ENCODE data around the gene BNC2. TPM values are rescaled to one million over a fixed set of nuclear protein-coding genes. Genes with fewer than 3 reads are reported as not detected.

The BNC2 gene
- polyA plus RNA-seq, 1 experiment, result 17.5 TPM

DNA sequence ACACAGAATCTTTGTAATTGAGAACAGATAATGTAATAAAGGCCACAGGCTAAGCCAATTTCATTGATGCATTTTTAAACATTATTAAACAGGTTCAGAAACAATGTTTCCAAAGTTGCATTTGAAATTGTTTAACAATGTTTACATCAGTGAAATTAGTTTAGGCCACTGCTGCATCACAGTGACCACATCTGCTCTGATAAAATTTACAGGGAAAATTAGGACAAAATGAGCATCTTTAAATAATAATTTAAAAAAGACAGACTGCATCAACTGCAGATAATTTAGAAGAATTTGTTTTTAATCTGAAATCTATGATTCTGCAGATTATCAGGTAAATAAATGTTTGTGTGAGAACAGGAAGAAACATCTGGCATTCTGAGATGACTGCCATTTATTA is 420.4 kb downstream of the BNC2 start:
- H3K36me3 ChIP-seq (ENCODE audit: control insufficient read depth, insufficient read depth, low read length), result no peaks in the 10 kb centered on the region
- TF ChIP-seq, protein P1, sequence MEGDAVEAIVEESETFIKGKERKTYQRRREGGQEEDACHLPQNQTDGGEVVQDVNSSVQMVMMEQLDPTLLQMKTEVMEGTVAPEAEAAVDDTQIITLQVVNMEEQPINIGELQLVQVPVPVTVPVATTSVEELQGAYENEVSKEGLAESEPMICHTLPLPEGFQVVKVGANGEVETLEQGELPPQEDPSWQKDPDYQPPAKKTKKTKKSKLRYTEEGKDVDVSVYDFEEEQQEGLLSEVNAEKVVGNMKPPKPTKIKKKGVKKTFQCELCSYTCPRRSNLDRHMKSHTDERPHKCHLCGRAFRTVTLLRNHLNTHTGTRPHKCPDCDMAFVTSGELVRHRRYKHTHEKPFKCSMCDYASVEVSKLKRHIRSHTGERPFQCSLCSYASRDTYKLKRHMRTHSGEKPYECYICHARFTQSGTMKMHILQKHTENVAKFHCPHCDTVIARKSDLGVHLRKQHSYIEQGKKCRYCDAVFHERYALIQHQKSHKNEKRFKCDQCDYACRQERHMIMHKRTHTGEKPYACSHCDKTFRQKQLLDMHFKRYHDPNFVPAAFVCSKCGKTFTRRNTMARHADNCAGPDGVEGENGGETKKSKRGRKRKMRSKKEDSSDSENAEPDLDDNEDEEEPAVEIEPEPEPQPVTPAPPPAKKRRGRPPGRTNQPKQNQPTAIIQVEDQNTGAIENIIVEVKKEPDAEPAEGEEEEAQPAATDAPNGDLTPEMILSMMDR (IDR thresholded peaks at IDR 0.05; ENCODE audit: insufficient read depth, low read depth, low read length), result no peak
- no peak for DNase-seq (ENCODE audit: low read depth)
- POLR2A ChIA-PET, result no interaction called here
- CTCF ChIA-PET, result interaction anchor here (0.6 kb wide), 1 partner anchor 1918 kb away, joined by 4 read pairs; no protein-coding TSS in a partner anchor
- no peaks in the 10 kb centered on the region for H3K27me3 ChIP-seq (ENCODE audit: control insufficient read depth, insufficient read depth, low read length)
- H3K4me3 ChIP-seq (ENCODE audit: low read depth, low read length), result no peak overlapping the region

DNA sequence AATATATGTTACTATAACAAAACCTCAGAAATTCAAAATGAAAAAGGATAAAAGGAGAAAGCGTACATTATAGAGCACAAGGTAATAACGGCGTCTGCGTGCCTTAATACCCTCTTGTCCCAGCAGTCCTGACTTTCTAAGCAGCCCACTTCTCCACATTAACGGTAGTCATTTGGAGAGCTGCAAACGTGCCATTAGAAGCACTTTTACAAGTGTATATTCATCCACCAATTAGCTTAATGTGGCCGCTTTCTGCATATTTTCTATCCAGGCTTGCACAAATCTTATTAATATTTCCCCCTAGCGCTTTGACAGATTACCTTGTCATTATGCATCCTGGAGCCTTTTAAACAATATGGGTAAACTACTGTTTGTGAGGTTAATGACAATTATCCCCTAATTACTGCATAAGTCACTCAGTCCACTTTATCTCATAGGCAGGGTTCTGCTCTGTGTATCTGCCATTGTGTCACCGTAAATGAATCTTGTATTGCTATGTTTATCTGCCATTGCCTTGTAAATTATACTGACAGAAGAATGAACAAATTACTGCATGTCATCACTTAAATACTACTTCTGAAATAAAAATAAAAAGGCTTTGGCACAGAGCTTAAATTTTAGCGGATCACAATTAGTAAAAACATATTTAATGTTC is 421.3 kb downstream of the BNC2 start:
- Histone ChIP-seq H3K27me3 (ENCODE audit: control insufficient read depth, insufficient read depth, low read length) (no peaks in the 10 kb centered on the region), H3K4me3 (ENCODE audit: low read depth, low read length) (no peak overlapping the region), H3K36me3 (ENCODE audit: control insufficient read depth, insufficient read depth, low read length) (no peaks in the 10 kb centered on the region)
- no peak for DNase-seq (ENCODE audit: low read depth)
- TF ChIP-seq, protein P1 (IDR thresholded peaks at IDR 0.05; ENCODE audit: insufficient read depth, low read depth, low read length), result no peak
- POLR2A ChIA-PET, result no interaction called here
- CTCF ChIA-PET, result interaction anchor here (0.6 kb wide), 1 partner anchor 1918 kb away, joined by 4 read pairs; no protein-coding TSS in a partner anchor

DNA sequence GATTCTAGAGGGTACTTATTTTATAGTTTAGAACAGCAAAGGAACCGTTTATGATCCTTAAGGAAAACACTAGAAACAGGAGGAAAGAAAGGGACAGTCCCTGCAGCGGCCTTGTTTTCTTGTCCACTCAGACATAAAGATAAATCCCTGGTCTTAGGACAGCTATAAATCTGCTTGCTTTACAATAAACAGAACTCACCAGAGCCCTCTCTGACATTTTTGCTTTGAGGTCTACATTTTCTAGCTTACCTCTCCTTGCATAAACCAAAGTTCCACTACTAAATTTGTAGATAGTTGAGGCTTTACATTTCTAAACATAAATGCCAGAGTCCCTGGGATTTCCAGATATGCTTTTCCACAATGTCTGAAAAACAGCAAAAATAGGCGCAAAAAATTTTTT is 422.5 kb downstream of the BNC2 start:
- ChIA-PET CTCF (no interaction called here), POLR2A (no interaction called here)
- H3K36me3 ChIP-seq (ENCODE audit: control insufficient read depth, insufficient read depth, low read length), result no peaks in the 10 kb centered on the region
- H3K27me3 ChIP-seq (ENCODE audit: control insufficient read depth, insufficient read depth, low read length), result no peaks in the 10 kb centered on the region
- DNase-seq (ENCODE audit: low read depth), result no peak
- H3K4me3 ChIP-seq (ENCODE audit: low read depth, low read length), result no peak overlapping the region
- TF ChIP-seq, protein P1 (IDR thresholded peaks at IDR 0.05; ENCODE audit: insufficient read depth, low read depth, low read length), result no peak

DNA sequence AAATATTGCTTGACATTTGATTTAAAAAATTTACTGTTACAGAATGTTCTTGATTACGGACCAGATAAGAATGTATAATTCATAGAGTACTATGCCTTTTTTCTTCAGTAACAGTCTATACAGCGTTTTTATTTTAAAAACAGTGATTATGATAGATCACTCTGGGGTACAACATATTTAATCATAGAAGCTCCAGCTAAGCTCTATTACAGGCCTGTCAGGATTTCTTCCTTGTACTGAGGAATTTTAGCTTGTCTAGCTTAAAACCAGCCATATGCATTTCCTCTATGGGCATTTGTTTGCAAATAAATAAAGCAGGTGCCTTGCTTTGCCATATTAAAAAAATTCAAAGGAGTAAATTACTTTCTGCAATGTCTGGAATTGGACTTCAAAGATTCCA is 423.8 kb downstream of the BNC2 start:
- ChIA-PET CTCF (no interaction called here), POLR2A (no interaction called here)
- DNase-seq (ENCODE audit: low read depth), result no peak
- Histone ChIP-seq H3K4me3 (ENCODE audit: low read depth, low read length) (no peak overlapping the region), H3K36me3 (ENCODE audit: control insufficient read depth, insufficient read depth, low read length) (no peaks in the 10 kb centered on the region), H3K27me3 (ENCODE audit: control insufficient read depth, insufficient read depth, low read length) (no peaks in the 10 kb centered on the region)
- TF ChIP-seq, protein P1 (IDR thresholded peaks at IDR 0.05; ENCODE audit: insufficient read depth, low read depth, low read length), result no peak

DNA sequence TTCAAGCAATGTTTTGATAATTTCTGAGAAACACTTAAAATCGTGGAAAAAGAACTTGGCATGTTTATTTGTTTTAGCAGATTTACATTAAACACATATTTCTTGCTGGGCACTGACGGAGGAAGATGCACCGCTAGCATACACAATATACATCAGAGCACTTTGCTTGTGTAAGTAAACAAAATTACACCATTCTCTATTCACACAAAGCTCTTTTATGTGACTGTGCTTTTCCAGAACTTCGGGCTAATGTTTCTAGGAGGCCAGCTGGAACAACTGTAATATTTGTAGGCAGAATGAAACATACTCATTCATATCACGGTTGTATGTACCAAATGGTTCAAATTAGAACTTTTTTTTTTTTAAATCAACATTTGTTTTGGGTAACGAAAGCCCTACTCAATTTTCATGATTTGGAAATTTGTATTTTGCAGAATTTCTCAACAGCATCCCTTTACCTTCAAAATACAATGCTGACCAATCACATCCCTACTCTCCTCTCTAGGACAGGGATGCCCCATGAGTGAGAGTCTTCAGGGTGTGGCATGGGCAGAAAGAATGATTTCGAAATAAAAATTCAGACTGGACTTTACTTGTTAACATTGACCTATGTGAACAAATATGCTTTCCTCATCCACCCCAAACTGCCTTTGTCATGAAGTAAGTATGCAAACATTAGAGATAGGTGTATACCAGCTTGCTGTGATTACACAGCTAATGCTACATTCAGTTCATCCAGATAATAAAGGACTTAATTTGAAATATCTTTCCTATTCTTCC is 425.1 kb downstream of the BNC2 start:
- Histone ChIP-seq H3K36me3 (ENCODE audit: control insufficient read depth, insufficient read depth, low read length) (no peaks in the 10 kb centered on the region), H3K27me3 (ENCODE audit: control insufficient read depth, insufficient read depth, low read length) (no peaks in the 10 kb centered on the region), H3K4me3 (ENCODE audit: low read depth, low read length) (no peak overlapping the region)
- CTCF ChIA-PET, result no interaction called here
- peak; percentile 9 for DNase-seq (ENCODE audit: low read depth)
- POLR2A ChIA-PET, result no interaction called here
- TF ChIP-seq, protein P1 (IDR thresholded peaks at IDR 0.05; ENCODE audit: insufficient read depth, low read depth, low read length), result no peak
